Stimulated activated naive CD8-positive, alpha-beta T cell treated with anti-CD3 and anti-CD28 coated beads, Interleukin-15, Interleukin-2, amounts not matched to agents 100 U/mL and 50 U/mL, for 24 hours (primary cell): ENCODE data around the gene MARS1.
A peak's percentile ranks its signal among the peaks of the same experiment; 100 is the strongest.

Source experiments
- ATAC-seq: fragments of 150-1000 bp; cut with Tn5 transposase; one replicate; pipeline ENCODE4 v1.10.0; 2021
- DNase-seq: peaks from one replicate; pipeline ENCODE4 v3.0.0; 2021

The MARS1 gene

GRCh38 chr12:57518176-57518919 lies 30.5 kb downstream of the MARS1 start:
- ATAC-seq: no peak
- no peak for DNase-seq

DNA sequence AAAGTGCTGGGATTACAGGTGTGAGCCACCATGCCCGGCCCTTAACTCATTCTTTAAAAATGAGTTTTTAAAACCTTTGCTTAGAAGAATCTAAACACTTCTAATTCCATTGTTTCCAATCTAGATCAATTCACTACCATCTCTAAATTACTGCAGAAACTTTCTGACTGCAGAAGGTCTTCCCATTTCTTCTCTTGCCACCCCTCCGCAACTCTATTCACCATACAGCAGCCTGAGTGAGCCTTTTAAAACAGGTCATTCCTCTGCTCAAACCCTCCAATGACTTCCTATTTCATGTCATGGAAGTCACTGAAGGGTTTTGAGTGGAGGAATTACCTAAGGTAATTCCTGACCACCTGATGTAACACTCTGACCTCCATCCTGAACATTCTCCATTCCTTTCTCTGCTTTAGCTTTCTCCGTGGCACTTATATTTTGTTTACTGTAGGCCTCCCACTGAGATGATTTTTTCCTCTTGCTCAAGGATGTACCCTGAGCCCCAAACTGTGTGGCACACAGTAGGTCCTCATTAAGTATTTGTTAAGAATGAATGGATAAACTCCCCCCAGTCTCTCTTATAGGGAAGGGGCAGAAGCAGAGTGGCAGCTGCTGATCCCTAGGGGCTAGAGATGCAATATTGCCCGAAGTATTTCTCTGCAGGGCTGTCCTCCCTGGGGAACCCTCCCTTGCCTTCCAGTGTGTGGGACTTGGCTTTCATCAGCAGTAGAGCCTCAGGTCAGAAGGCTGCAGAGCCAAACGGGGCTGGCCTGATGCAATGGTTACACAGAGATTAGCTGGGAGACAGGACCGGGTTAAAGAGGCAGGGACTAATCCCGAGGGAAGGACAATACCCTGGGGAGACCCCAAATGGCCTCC lies 31.3 kb downstream of the MARS1 start:
- DNase-seq (peak; percentile 37), ATAC-seq (no peak)

DNA sequence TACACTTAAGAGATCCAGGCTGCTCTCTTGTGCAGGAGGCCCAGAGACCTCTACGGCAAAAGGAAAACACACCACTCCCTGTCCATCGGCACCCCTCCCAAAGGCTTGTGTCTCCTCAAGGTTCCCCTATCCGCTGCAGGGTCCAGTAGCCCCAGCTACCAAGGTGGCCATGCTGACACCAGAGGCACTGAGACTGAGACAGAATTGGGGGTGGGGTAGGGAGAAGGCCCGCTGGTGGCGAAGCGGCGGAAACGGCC lies 31.9 kb downstream of the MARS1 start:
- ATAC-seq (no peak), DNase-seq (peak; percentile 35)

DNA sequence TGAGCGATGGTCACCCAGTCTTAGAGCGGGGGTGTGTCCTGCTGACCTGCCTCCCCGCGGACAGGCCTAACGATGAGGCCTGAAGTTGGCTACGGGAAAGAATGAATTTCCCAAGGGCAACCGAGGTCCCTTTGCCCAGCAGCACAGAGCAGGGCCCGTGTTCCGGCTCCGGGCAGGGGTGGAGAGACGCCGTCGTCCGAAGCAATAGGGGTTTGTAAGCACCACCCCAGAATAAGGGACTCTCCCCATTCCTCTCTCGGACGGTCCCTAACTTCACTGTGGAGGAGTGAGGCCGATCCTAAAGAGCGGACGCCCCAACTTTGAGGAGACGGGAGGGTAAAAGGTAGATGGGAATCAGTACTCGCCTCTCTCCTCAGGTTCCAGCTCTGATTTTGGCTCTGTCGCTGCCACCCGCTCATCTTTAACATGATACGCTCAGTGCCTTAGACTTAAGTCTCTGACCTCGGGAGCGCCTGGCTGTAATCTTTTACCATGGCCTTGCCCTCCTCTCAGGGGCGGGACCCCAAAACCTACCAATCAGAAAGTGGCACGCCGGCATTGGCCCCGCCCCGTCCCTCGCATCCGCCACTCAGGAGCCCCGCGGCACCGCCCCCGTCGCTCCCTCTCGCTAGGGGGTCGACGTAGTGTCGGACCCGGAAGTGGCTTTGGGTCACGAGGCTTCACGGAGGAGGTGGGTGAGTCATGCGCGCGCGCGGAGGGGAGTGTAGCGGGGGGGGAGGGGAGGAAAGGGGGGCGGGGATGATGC lies 32.4 kb downstream of the MARS1 start, which contains the start of gene DDIT3:
TSS of gene DDIT3 (minus strand) at position 462 of the 766 bp plus-strand sequence. CDS start 3,108 bp downstream, outside the sequence.
- peak; percentile 100 for DNase-seq
- ATAC-seq: peak; percentile 81

GRCh38 chr12:57521525-57522010 lies 33.7 kb downstream of the MARS1 start:
- DNase-seq (peak; percentile 48), ATAC-seq (no peak)

DNA sequence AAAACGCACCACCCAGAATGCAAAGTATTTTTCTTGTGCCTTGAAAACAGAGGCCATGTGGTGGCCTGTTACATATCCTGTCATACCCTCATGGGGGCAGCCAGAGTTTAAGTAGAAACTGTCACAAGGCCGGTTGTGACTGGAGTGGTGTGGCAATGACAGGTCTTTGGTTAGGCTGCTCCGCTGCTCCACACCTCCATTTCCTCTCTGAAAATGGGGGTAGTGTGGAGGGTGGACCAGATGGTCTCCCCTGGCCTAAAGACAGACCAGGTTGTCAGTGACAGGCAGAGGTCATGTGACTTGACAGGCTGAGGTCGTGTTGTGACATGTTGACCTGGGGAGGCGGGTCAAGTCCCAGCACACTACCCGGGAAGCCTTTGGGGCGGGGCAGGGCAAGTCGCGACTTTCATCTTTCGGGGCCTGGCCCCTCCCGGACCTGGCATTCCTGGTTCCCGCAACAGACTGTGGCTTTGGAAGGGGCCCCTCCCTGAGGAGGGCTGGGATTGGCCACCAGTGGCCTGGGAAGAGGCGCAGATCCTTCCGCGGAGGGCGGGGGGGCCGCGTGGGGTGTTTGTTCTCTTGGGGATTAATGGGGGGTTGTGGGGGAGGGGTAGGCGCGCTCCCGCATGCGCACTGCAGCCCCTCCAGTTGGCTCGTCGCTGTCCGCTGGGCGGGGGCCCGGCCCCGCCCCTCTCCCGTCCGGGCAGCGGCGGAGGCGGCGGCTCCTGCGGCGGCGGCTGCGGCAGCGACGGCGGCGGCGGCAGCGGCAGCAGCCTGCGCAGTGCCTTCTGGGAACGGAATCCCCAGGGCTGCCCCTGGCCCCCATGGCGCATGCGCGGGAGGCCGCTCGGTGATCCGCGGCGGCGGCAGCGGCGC lies 34.4 kb downstream of the MARS1 start, which contains the start of gene MBD6:
TSS of gene MBD6 (plus strand) at position 814 of the 876 bp plus-strand sequence. CDS start 1,480 bp downstream, outside the sequence.
- ATAC-seq (peak; percentile 35), DNase-seq (peak; percentile 94)

GRCh38 chr12:57522887-57523705 lies 35.2 kb downstream of the MARS1 start:
- DNase-seq: peak; percentile 57
- no peak for ATAC-seq

DNA sequence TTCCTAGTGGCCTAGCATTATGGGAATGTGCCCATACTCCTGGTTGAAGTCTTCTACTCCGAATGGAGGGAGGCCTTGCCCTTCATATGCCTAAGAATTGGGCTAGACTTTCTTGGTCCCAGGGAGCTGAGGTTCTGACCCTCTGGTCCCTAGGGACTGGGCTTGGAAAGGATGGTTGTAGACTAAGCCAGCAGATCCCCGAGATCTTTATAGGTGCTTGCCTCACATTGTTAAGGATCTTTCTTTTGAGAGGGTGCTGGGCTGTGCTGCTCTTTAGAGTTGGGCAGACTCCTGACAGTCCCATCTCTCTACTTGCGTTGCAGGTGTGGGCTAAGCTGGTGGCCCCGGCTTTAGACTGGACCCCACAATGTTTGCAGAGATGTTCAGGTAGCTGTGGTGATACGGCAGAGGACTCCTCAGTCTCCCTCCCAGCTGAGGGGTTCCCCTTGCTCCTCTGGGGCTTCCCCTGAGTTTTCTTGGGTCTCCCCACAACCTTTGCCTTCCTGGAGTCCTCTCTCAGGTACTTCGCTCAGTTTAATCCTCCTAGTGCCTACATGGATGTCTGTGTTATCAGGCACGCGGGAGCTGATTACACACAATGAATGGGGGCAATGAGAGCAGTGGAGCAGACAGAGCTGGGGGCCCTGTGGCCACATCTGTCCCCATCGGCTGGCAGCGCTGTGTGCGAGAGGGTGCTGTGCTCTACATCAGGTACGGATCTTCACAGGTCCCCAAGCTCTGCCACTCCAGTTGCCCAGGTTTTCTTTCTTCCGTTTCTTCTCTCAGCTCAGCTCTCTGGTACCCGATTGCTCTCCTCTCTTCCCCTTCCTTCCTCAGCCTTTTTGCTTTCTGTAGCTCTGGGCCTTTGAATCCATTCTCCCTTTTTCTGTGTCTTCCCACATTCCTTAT lies 36.1 kb downstream of the MARS1 start:
- DNase-seq: peak; percentile 31
- ATAC-seq: no peak

- ATAC-seq (no peak), DNase-seq (no peak)
Measured at GRCh38 chr12:57524814-57525614, 37.1 kb downstream of the MARS1 start.

DNA sequence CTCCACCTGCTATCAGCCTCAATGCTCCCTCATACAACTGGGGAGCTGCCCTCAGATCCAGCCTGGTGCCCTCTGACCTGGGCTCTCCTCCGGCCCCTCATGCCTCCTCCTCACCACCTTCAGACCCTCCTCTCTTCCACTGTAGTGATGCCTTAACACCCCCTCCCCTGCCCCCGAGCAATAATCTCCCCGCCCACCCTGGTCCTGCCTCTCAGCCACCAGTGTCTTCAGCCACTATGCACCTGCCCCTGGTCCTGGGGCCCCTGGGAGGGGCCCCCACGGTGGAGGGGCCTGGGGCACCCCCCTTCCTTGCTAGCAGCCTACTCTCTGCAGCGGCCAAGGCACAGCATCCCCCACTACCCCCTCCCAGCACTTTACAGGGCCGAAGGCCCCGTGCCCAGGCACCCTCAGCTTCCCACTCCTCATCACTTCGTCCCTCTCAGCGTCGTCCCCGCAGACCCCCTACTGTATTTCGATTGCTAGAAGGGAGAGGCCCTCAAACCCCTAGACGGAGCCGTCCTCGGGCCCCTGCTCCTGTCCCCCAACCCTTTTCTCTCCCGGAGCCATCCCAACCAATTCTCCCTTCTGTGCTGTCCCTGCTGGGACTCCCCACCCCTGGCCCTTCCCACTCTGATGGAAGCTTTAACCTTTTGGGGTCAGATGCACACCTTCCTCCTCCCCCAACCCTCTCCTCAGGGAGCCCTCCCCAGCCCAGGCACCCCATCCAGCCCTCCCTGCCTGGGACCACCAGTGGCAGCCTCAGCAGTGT lies 37.9 kb downstream of the MARS1 start:
- no peak for ATAC-seq

GRCh38 chr12:57526477-57527126 lies 38.7 kb downstream of the MARS1 start:
- DNase-seq (no peak), ATAC-seq (no peak)

More for the DNA sequence above, 37.9 kb downstream of the MARS1 start:
- no peak for DNase-seq

DNA sequence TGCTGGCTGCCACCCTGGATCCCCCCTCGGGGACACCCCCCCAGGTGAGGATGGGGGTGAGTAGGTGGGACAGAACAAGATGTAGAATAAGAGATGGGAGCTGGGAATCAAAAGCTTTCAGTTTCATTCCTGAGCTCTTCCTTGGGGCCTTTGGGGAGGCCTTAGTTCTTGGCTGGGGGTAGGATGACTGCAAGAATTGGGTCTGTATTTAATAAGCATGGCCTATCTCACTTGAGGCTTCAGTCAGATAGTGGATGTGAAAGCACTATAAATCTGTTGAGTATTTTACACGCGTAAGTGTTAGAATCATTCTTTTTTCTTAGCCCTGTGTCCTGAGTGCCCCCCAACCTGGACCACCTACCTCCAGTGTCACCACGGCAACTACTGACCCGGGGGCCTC lies 39.3 kb downstream of the MARS1 start:
- ATAC-seq (no peak), DNase-seq (no peak)

GRCh38 chr12:57528176-57528575 lies 40.3 kb downstream of the MARS1 start:
- no peak for ATAC-seq
- no peak for DNase-seq

GRCh38 chr12:57528831-57529555 lies 41.1 kb downstream of the MARS1 start:
- no peak for DNase-seq
- no peak for ATAC-seq

DNA sequence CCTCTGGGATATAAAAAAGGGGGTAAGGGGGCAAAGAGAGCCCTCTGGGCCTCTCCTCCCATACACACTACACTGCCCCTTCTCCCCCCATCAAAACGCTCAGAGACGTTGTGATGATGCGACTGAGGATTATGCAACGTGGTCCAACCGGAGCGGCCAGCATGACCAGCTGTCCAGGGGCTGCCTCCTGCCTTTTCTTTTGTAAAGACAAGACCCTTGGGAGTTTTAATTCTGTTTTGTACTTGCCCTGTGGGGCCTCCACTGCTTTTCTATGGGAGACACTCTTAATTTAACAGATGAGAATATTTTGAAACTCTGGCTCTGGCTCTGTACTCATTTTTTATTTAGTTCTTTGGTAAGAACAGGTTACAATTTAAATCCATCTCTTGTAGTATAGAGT lies 42.0 kb downstream of the MARS1 start:
- DNase-seq: no peak
- no peak for ATAC-seq

DNA sequence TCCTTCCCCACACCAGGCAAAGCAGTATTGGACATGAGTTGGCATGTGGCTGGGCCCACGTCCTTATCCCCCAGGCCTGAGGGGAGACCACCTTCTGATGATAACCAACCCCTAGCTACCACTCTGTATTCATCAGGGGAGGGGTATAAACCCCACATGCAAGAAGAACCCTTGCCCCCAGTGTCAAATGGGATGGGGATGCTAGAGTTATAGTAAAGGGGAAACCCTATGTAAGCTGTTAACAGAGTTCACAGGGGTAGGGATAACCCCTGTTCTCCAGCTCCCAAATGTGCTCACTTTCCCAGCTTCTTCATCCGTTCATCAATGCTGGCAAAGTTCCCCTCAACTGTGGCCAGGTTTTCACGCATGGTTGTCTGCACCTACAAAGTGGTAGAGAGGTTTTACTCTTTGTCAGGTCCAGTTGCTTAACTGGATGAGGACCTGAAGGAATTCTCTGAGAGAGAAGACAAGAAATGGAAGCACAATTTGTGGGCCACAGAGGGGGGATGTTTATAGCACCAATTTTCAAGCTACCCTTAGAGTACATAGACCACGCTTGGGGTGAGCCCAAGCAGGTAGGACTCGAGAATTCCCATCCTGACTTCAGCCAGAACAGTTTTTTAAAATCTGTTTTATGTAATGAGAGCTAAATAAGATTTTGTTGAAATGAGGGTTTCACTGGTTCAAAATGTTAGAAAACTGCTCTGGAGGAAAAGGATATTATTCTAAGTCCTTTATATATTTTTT lies 42.7 kb downstream of the MARS1 start:
- ATAC-seq: no peak

More for the DNA sequence above, 42.7 kb downstream of the MARS1 start:
- DNase-seq: no peak
